Renal pelvis (tissue), 4 donors: Measurements from ENCODE around the gene MTMR4. TPM values are rescaled to one million over a fixed set of nuclear protein-coding genes. Genes with fewer than 3 reads are reported as not detected.
A peak's percentile ranks its signal among the peaks of the same experiment; 100 is the strongest.
"Not testable (repeated sequence)": the region's sequence is repeated elsewhere in the genome, so short reads cannot be mapped to it uniquely, and the experiment has no call there.

Experiments
- DNase-seq: peaks from one replicate; pipeline ENCODE4 v3.0.0-alpha.2; 2013
- polyA plus RNA-seq, 3 donors: library from polyadenylated mRNA; unstranded; fragments of 120-200 nt; gene quantifications; one replicate each; pipeline ENCODE4 v1.2.1, GENCODE V29; 2013; ENCODE audit not compliant: insufficient read length in 3 of 3

MTMR4 gene
- polyA plus RNA-seq, 3 donors, result 48.1 to 71.7 (median 62.3) TPM

- no peak for DNase-seq
Observed at GRCh38 chr17:58528443-58528842, 14.0 kb upstream of the MTMR4 start.

GRCh38 chr17:58527949-58528348 lies 13.5 kb upstream of the MTMR4 start:
- DNase-seq, result no peak

GRCh38 chr17:58527306-58527705 lies 12.9 kb upstream of the MTMR4 start:
- DNase-seq, result no peak

GRCh38 chr17:58525239-58525638 lies 10.8 kb upstream of the MTMR4 start:
- no peak for DNase-seq

- DNase-seq, result no peak
Observed at GRCh38 chr17:58521680-58522079, 7.2 kb upstream of the MTMR4 start.

GRCh38 chr17:58520843-58521430 lies 6.5 kb upstream of the MTMR4 start:
- DNase-seq, result no peak

- peak; percentile 100 for DNase-seq
Observed at GRCh38 chr17:58517928-58518609, 3.6 kb upstream of the MTMR4 start.

- DNase-seq, result peak; percentile 75
Observed at GRCh38 chr17:58517378-58517927, 3.0 kb upstream of the MTMR4 start.

- DNase-seq, result no peak
Observed at GRCh38 chr17:58516644-58517377, 2.4 kb upstream of the MTMR4 start.

- no peak for DNase-seq
Observed at GRCh38 chr17:58515286-58515685, 848 bp upstream of the MTMR4 start.

GRCh38 chr17:58514770-58515157 lies 326 bp upstream of the MTMR4 start:
- DNase-seq, result no peak

GRCh38 chr17:58513267-58513964 lies 1.0 kb downstream of the MTMR4 start:
- DNase-seq, result no peak

GRCh38 chr17:58510075-58510474 lies 4.4 kb downstream of the MTMR4 start:
- DNase-seq, result no peak

GRCh38 chr17:58508341-58509067 lies 5.9 kb downstream of the MTMR4 start:
- DNase-seq, result no peak

- no peak for DNase-seq
Observed at GRCh38 chr17:58507123-58507634, 7.3 kb downstream of the MTMR4 start.

GRCh38 chr17:58506354-58507080 lies 7.9 kb downstream of the MTMR4 start:
- DNase-seq, result no peak

GRCh38 chr17:58504826-58505351 lies 9.5 kb downstream of the MTMR4 start:
- DNase-seq, result no peak

GRCh38 chr17:58503866-58504265 lies 10.6 kb downstream of the MTMR4 start:
- DNase-seq, result no peak

- DNase-seq, result not testable (repeated sequence)
Observed at GRCh38 chr17:58503134-58503533, 11.3 kb downstream of the MTMR4 start.

- DNase-seq, result no peak
Observed at GRCh38 chr17:58501451-58501850, 13.0 kb downstream of the MTMR4 start.
